B cell (primary cell): ENCODE measurements around the gene RDH11.

ENCODE experiments used
- EZH2 ChIP-seq: IDR thresholded peaks from 2 replicates; pipeline ENCODE4 v1.6.1; 2012; ENCODE audit warnings: borderline replicate concordance, low read depth, mild to moderate bottlenecking, moderate library complexity, low read length; ENCODE audit not compliant: insufficient read depth, poor library complexity, severe bottlenecking
- TF ChIP-seq, protein P1 (sequence below): fragments of 200-600 bp; IDR thresholded peaks from one replicate; pipeline ENCODE4 v1.8.0; 2022; ENCODE audit warnings: antibody characterized with exemption, mild to moderate bottlenecking

DNA sequence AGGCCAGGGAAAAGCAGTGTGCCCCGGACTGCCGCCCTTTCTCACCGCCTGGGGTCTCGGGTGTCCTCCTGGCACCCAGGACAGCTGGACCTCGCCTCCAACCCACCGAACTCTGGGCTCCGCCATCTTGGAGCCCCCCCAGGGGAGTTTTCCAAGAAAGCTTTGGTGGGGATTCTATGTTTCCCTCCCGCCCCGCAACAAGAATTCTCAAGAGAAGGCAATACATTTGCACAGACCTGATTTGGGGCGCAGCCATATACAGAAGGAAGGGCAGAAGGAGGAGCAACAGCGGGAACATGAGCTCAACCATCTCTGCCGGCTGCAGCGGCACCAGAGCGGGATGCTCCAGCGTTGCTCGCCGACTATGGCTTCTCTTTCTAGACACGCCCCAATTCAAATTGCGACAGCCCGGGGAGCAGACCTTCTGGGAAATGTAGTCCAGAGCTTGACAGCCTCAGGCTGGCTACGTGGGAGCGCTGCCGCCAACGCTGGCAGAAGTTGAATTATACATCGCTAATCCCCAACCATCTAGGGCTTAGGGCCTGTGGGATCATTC, at the start of gene RDH11:
- TF ChIP-seq EZH2, result no peak
- TF ChIP-seq, protein P1, sequence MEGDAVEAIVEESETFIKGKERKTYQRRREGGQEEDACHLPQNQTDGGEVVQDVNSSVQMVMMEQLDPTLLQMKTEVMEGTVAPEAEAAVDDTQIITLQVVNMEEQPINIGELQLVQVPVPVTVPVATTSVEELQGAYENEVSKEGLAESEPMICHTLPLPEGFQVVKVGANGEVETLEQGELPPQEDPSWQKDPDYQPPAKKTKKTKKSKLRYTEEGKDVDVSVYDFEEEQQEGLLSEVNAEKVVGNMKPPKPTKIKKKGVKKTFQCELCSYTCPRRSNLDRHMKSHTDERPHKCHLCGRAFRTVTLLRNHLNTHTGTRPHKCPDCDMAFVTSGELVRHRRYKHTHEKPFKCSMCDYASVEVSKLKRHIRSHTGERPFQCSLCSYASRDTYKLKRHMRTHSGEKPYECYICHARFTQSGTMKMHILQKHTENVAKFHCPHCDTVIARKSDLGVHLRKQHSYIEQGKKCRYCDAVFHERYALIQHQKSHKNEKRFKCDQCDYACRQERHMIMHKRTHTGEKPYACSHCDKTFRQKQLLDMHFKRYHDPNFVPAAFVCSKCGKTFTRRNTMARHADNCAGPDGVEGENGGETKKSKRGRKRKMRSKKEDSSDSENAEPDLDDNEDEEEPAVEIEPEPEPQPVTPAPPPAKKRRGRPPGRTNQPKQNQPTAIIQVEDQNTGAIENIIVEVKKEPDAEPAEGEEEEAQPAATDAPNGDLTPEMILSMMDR, result no peak
